Dermis microvascular lymphatic vessel endothelial cell (primary cell): ENCODE data around the gene SNAP29. TPM values are rescaled to one million over a fixed set of nuclear protein-coding genes. Genes with fewer than 3 reads are reported as not detected.
A peak's percentile ranks its signal among the peaks of the same experiment; 100 is the strongest.
"Not testable (repeated sequence)": the region's sequence is repeated elsewhere in the genome, so short reads cannot be mapped to it uniquely, and the experiment has no call there.

Source experiments
- DNase-seq, 2 donors: peaks; one replicate each; pipeline versions ENCODE4 v3.0.0 to v3.0.0-alpha.2; 2010; ENCODE audit warnings: low read depth in 2 of 2
- total RNA-seq: library from RNA; depleted of rRNA; stranded (reverse); fragments of >200 nt; gene quantifications from 2 replicates; pipeline ENCODE4 v1.2.1, GENCODE V29; 2014

Gene SNAP29
- 6.9 and 8.2 TPM in 2 replicates for total RNA-seq

DNA sequence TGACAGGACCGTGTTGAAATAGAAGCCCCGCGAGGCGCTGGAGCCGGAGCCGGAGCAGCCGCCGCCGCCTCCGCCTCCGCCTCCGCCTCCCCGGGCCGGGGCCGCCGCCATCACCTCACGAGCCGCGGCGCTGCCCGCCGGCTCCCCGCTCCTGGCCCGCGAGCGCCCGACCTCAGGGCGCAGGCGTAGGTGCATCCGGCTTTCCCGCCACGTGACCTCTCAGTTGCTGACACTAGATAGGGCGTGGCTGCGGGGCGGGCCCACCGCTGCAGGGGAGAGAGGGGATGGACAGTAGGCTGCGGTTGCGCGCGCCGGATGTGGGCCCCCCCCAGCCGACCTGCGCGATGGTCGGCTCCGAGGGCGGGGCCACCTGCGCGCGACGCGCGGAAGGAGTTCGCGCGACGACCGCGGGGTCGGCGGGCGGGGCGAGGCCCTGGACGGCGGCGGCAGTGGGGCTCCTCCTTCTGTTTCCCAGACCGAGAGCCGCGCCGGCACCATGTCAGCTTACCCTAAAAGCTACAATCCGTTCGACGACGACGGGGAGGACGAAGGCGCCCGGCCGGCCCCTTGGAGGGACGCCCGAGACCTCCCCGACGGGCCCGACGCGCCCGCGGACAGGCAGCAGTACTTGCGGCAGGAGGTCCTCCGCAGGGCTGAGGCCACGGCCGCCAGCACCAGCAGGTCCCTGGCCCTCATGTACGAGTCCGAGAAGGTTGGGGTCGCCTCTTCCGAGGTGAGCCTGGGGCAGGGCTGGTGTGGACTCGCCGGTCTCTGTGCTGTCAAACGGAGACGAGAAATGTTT, at the start of gene SNAP29, which contains the start of gene PI4KA:
TSS of gene SNAP29 (plus strand) at position 393 of the 802 bp plus-strand sequence. CDS start at position 497, 104 bp downstream.
TSS of gene PI4KA (minus strand) at position 197 of the 802 bp plus-strand sequence. CDS start at position 111, 86 bp downstream.
- peak; percentile 95 to 99 for DNase-seq

DNA sequence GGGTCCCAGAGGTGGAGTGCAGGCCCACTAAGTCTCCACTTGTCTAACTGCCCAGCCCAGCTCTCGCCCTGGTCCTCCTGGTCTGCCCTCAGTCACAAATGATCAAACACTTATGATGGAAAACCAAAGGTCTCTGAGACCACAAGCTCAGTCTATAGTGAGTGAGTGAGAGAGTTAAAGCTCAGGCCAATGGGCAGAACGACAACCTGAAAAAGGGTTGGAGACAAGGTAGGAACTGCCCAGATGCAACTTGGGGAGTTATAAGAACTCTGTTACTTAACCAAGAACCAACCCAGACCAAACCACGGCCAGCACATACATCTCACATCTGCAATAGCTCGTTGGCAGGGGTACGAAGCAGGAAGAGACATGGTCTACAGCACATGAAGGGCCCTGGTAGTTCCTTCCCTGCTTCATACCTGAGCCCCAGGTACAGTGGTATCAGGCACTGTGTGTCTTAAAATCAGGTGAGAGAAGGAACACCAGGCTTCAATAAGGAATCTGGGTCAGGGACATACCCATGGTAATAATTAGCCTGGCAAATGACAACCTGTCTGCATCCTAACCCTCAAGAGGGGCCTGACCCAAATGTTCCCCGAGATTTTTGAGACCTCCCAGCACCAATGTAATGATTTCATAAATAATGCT, 49.1 kb upstream of the SNAP29 start:
- DNase-seq, result no peak

- DNase-seq, result no peak
These were observed 48.2 kb upstream of the SNAP29 start for GRCh38 chr22:20810645-20811044.

DNA sequence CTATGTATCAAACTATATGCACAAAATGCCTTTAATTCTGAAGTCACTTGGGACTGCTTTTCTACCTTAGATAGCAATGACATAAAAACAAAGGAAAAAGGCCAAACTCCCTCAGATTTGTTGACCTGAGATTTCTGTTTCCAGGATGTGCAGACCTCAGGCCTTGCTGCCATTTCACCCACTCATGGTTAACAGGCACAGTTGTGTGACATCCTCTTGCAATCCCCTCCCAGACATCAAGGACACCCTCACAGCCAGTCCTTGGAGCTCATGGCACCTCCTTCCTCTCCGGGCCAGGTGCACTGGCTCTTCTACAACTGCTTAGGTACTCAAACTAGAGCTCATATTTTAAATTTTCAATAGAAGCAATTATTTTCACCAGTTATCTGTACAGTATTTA, 47.6 kb upstream of the SNAP29 start:
- no peak for DNase-seq

DNA sequence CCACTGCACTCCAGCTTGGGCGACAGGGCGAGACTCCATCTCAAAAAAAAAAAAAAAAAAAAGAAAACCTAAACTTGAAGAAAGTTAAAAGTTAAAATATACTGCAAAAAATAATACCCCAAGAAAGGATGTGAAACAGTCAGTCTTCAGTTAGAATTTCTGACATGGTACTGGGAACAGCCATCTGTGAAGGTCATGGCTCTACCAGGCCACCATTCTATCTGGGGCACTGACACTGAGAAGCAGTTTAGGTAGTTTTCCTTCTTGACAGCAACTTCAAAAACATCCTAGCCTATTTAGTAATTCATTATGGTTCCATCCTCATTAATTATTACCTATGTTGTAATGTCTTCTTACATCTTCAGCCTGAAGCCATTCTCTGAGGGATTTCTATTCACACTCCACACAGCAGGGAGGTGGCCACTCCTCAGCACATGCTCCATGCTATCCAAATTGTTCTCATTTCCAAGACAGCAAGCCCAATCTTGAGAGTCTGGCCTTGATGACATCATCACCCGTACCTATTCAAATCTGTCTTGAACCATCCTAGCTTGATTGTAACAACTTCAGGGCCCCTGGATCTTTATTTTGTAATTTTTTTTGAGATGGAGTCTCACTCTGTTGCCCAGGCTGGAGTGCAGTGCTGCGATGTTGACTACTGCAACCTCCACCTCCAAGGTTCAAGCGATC, 46.7 kb upstream of the SNAP29 start:
- no peak for DNase-seq

- no peak for DNase-seq
These were observed 45.8 kb upstream of the SNAP29 start for GRCh38 chr22:20813056-20813455.

DNA sequence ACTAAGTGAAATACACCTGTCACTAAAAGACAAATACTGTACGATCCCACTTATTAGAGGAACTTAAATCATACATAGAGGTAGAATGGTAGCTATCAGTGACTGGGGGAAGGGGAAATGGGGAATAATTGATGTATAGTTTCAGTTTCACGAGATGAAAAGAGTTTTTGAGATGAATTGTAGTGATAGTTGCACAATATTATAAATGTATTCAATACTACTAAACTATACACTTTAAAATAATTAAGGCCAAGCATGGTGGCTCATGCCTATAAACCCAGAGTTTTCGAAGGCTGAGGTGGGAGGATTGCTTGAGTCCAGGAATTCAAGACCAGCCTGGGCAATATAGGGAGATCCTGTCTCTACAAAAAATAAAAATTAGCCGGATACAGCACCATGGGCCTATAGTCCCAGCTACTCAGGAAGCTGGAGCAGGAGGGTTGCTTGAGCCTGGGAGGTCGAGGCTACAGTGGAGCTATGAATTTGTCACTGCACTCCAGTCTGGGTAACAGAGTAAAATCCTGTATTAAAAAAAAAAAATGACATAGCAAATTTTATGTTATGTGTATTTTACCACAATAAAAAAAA, 44.5 kb upstream of the SNAP29 start:
- no peak for DNase-seq

DNA sequence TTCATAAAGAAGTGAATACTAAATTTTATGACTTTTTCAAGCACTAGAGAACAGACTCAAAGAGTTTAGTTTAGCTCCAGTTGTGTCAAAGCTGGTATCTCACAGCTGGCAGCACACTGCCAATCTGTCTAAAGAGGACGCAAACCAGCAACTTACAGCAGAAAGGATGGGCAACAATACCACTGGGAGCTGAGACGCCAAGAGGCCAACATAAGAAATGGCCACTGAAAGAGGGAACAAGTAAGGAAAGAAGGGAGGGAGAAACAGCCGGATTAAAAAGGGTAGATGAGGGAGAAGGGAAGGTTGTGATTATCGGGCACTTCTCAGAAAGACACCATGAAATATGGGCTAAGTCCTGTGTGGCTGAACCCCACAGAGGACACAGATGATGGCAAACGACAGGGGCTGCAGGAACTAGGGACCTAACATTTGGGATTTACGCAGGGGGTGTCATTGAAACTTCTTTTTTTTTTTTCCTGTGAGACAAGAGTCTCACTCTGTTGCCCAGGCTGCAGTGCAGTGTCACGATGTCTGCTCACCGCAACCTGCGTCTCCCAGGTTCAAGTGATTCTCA, 43.2 kb upstream of the SNAP29 start:
- no peak for DNase-seq

- DNase-seq, result no peak
These were observed 42.2 kb upstream of the SNAP29 start for GRCh38 chr22:20816559-20816958.

- no peak for DNase-seq
These were observed 40.3 kb upstream of the SNAP29 start for GRCh38 chr22:20818471-20818870.

DNA sequence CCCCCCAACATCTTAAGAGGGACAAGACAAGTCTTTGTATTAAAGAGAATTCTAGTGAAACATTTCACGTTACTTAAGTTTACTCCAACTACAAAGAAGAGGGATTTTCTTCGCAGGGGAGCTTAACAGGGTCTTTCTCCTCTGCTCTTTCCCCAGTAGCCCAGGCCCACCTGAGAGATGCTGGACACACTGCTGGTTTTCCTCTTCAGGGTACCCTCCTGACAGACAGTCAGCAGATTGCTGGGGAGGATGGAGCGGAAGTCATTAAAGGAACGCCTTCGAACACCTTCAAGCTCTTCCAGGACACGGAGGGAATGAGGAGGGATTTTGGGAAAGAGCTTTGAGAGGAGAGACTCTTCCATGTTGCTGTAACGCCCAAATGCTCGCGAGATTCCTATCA, 39.3 kb upstream of the SNAP29 start:
- DNase-seq, result no peak

GRCh38 chr22:20821717-20822239, 37.0 kb upstream of the SNAP29 start:
- not testable (repeated sequence) for DNase-seq

DNA sequence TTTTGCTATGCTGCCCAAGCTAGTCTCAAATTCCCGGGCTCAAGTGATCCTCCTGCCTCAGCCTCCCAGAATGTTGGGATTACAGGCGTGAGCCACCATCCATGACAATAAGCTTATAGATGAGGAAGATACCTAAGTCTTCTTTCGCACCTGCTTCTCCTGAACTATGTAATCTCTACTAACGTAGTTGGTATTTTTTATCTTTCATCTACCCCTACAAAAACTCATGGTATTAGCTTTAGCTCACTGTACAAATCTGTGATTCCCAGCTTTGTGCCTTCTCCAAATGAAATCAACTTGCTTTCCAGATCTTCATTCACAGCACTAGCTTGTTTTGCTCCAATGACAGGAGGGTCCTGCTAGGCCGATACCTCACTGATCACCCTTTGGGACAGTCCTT, 36.6 kb upstream of the SNAP29 start:
- no peak for DNase-seq

- no peak for DNase-seq
These were observed 35.5 kb upstream of the SNAP29 start for GRCh38 chr22:20823264-20823663.

- not testable (repeated sequence) for DNase-seq
These were observed 33.6 kb upstream of the SNAP29 start for GRCh38 chr22:20825216-20825615.

DNA sequence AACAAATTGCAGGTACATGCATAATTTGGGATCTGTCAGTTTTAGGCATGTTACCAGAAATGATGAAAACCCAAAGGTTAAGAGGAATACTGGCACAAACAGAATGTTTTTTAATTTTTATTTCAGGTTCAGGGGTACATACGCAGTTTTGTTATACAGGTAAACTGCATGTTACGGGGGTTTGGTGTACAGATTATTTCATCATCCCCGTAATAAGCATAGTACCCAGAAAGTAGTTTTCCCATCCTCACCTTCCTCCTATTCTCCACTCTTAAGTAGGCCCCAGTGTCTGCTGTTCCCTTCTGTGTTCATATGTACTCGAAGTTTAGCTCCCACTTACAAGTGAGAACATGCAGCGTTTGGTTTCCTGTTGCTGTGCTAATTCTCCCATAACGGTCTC, 33.2 kb upstream of the SNAP29 start:
- DNase-seq, result no peak

GRCh38 chr22:20826373-20827152, 32.2 kb upstream of the SNAP29 start:
- DNase-seq, result not testable (repeated sequence)

GRCh38 chr22:20829491-20830134, 29.2 kb upstream of the SNAP29 start:
- DNase-seq, result no peak

- no peak for DNase-seq
These were observed 25.6 kb upstream of the SNAP29 start for GRCh38 chr22:20833225-20833665.

- DNase-seq, result no peak
These were observed 24.6 kb upstream of the SNAP29 start for GRCh38 chr22:20834206-20834605.
